Measurements from ENCODE around the gene FBXO36.

The FBXO36 gene

DNA sequence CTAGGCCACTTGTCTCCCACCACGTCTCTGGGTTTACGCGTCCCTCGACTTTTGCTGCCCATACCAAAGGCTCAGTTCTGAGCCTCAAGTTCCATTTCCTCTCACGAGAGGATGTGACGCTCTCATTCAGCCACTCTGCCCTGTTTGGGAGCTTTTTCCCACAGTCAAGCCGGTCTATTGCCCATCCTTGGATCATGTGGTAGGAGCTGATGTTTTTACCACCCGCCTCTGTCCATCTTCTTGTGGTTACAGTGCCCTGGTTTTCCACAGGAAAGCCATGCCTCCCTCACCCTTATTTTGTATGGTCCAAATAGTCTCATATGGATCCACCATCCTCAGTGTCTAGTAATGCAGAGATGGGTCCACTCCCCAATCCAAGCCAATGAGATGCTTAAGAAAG is 20.4 kb downstream of the FBXO36 start:
- no peak for DNase-seq (ENCODE audit: low read depth, low spot score)
- TF ChIP-seq, protein P1, sequence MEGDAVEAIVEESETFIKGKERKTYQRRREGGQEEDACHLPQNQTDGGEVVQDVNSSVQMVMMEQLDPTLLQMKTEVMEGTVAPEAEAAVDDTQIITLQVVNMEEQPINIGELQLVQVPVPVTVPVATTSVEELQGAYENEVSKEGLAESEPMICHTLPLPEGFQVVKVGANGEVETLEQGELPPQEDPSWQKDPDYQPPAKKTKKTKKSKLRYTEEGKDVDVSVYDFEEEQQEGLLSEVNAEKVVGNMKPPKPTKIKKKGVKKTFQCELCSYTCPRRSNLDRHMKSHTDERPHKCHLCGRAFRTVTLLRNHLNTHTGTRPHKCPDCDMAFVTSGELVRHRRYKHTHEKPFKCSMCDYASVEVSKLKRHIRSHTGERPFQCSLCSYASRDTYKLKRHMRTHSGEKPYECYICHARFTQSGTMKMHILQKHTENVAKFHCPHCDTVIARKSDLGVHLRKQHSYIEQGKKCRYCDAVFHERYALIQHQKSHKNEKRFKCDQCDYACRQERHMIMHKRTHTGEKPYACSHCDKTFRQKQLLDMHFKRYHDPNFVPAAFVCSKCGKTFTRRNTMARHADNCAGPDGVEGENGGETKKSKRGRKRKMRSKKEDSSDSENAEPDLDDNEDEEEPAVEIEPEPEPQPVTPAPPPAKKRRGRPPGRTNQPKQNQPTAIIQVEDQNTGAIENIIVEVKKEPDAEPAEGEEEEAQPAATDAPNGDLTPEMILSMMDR (IDR thresholded peaks at IDR 0.05; ENCODE audit: low read depth, low read length): no peak
- in situ Hi-C loops (cut with HindIII; ENCODE audit: low sequenced_read_pairs): no loop called here
- no peak overlapping the region for H3K4me3 ChIP-seq (ENCODE audit: low read depth, low read length)

DNA sequence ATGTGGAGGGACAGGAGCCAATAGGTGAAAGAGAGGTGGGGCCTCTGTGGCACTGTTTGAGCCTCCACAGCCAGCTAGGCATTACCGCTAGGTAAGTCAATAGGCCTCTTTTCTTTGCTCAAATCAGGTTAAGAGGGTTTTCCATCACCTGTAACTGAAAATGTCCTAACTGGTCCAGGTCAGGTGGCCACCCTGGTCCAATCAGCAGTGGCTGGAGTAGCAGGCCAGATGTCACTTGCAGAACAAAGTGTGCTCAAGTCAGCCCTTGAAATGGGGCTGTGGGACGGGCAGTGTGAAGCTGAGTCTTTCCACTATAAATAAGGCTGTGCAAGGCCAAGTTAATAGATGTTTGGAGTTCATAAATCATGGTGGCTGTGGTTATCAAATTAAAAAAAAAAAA is 20.9 kb downstream of the FBXO36 start:
- no peak overlapping the region for H3K4me3 ChIP-seq (ENCODE audit: low read depth, low read length)
- no peak for DNase-seq (ENCODE audit: low read depth, low spot score)
- TF ChIP-seq, protein P1 (IDR thresholded peaks at IDR 0.05; ENCODE audit: low read depth, low read length): no peak
- in situ Hi-C loops (cut with HindIII; ENCODE audit: low sequenced_read_pairs): no loop called here

DNA sequence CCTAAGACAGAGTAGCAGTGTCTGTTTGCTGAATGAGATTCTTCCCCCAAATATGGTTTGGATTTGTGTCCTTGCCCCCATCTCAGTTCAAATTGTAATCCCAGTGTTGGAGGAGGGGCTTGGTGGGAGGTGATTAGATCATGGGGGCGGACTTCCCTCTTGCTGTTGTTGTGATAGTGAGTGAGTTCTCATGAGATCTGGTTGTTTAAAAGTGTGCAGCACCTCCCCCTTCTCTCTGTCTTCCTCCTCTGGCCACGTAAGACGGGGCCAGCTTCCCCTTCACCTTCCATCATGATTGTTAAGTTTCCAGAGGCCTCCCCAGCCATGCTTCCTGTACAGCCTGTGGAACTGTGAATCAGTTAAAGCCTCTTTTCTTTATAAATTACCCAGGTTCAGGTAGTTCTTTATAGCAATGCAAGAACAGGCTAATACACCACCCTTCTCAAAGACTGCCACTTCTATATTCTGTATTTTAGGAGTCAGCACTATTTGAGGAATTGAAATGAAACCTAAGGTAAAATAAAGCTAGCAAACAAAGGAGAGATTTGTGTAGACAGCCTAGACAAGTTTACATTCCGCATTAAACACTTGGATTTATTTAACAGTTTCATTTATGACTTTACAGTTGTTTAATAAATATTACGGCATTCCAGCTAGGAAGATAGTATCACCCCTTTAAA is 21.6 kb downstream of the FBXO36 start:
- no peak for DNase-seq (ENCODE audit: low read depth, low spot score)
- TF ChIP-seq, protein P1 (IDR thresholded peaks at IDR 0.05; ENCODE audit: low read depth, low read length): no peak
- in situ Hi-C loops (cut with HindIII; ENCODE audit: low sequenced_read_pairs): no loop called here
- no peak overlapping the region for H3K4me3 ChIP-seq (ENCODE audit: low read depth, low read length)

DNA sequence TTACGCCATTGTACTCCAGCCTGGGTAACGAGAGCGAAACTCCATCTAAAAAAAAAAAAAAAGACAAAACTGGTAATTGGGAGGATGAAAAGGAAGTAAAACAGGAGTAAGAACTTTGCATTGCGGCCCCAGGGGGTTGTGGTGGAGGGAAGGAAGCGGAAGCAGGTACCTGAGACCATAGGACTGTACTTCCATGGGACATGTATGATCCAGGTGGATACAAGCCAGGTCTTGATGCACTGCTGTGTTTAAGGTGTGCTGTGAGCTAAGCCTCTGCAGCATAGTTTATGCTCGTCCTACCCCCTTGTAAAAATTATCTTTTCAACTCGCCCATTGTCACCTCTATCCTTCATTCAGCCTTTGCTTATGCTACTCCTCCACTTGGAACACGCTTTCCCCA is 23.7 kb downstream of the FBXO36 start:
- in situ Hi-C loops (cut with HindIII; ENCODE audit: low sequenced_read_pairs): no loop called here
- H3K4me3 ChIP-seq (ENCODE audit: low read depth, low read length): no peak overlapping the region
- DNase-seq (ENCODE audit: low read depth, low spot score): no peak
- TF ChIP-seq, protein P1 (IDR thresholded peaks at IDR 0.05; ENCODE audit: low read depth, low read length): no peak

DNA sequence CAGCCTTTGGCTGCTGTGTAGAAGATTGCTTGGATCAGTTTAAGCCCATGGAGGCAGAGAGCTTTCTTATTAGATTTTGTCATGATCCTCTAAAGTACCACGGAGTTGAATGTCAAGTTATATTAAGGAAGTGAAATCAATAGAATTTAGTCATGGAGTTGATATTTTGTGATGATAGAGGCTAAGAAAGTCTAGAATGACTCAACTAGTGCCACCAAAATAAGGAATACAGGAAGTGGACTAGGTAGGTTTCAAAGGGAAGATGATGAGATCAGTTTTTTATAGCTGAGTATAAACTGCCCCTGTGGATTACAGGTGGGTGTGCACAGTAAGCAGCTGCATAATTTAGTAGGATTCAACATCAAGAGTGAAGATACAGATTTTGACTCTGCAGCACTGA is 25.2 kb downstream of the FBXO36 start:
- no peak overlapping the region for H3K4me3 ChIP-seq (ENCODE audit: low read depth, low read length)
- TF ChIP-seq, protein P1 (IDR thresholded peaks at IDR 0.05; ENCODE audit: low read depth, low read length): no peak
- DNase-seq (ENCODE audit: low read depth, low spot score): no peak
- in situ Hi-C loops (cut with HindIII; ENCODE audit: low sequenced_read_pairs): no loop called here

DNA sequence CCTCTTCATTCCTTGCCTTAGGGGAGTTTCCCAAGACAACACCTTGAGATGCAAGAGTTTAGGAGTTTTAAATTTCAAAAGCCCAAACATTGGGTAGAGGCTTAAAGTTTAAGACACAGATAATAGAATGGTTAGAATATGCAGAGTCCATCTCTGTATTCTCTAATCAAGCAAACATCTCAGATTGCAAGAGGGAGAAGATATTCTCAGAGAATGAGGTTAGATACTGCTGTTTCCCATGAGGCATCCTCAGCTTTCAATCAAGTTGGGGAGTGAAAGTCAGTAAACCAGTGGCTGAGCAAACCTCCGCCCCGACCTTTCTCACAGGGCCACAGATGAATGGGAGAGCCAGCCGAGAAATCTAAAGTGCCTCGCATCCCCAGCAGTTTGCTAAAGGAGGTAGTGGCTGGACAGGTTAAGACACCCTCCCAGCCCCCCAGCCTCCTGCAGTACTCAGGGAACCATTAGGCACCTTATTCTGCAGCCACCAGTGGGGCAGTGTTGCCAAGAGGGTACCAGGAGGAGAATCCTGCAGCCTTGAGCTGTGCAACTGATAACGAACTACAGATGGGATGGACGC is 30.0 kb downstream of the FBXO36 start:
- no peak overlapping the region for H3K4me3 ChIP-seq (ENCODE audit: low read depth, low read length)
- TF ChIP-seq, protein P1 (IDR thresholded peaks at IDR 0.05; ENCODE audit: low read depth, low read length): no peak
- DNase-seq (ENCODE audit: low read depth, low spot score): no peak
- in situ Hi-C loops (cut with HindIII; ENCODE audit: low sequenced_read_pairs): no loop called here
